Mammary epithelial cell (primary cell): ENCODE measurements around the gene NAT14.

ENCODE experiments used
- EZH2 ChIP-seq: IDR thresholded peaks from 2 replicates; pipeline ENCODE4 v1.6.1; 2012; ENCODE audit warnings: low read length, inconsistent platforms, borderline replicate concordance
- TF ChIP-seq, protein P1 (sequence below), 2 donors: IDR thresholded peaks in 1 of 2; conservative IDR thresholded peaks in 1 of 2; 2 replicates each; pipeline ENCODE4 v1.5.1; 2011 to 2012; ENCODE audit warnings: inconsistent platforms in 2 of 2, low read length in 2 of 2, mild to moderate bottlenecking in 2 of 2, control low read depth in 1 of 2, low read depth in 1 of 2; ENCODE audit not compliant: insufficient read depth in 1 of 2; ENCODE audit errors: extremely low read depth in 1 of 2

DNA sequence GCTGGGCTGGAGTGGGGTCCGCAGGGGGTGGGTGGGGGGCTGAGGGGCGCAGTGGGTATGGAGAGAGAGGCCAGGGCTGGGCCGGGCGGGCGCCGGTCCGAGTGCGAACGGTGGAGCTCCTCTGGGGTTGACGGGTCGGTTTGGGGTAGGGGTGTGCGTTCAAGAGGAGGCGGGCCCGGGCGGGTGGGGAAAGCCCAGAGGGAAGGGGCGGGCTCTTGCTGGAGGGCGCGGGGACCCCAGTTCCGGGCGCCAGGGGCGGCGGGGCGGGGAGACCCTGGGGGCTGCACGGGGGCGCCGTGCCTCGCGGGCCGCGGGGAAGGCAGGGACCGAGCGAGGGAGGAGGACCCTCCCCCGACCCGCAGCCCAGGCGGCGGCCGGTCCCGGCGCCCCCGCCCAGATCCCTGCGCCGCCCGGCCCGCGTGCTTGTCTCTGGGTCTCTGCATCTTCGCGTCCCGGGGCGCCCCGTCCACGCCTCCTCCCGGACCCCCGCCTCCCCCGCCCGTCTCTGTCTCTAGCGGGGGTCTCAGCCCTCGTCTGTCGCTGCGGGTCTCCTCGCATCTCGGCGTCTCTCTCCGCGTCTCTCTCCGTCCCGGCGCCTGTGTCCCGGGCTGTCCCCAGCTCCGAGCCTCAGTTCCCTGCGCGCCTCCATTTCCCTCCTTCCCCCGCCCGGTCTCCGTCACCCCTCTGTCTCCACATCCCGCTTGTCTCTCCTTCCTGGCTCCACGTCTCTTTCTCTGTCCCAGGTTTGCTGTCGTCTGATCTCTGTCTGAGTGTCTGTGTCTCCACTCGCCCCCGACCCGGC, 33.6 kb upstream of the NAT14 start:
- TF ChIP-seq, protein P1, sequence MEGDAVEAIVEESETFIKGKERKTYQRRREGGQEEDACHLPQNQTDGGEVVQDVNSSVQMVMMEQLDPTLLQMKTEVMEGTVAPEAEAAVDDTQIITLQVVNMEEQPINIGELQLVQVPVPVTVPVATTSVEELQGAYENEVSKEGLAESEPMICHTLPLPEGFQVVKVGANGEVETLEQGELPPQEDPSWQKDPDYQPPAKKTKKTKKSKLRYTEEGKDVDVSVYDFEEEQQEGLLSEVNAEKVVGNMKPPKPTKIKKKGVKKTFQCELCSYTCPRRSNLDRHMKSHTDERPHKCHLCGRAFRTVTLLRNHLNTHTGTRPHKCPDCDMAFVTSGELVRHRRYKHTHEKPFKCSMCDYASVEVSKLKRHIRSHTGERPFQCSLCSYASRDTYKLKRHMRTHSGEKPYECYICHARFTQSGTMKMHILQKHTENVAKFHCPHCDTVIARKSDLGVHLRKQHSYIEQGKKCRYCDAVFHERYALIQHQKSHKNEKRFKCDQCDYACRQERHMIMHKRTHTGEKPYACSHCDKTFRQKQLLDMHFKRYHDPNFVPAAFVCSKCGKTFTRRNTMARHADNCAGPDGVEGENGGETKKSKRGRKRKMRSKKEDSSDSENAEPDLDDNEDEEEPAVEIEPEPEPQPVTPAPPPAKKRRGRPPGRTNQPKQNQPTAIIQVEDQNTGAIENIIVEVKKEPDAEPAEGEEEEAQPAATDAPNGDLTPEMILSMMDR (conservative IDR thresholded peaks at IDR 0.05 in 1 of 2, IDR thresholded peaks at IDR 0.05 in 1 of 2; ENCODE audit: extremely low read depth in 1 of 2, insufficient read depth in 1 of 2, low read depth in 1 of 2, low read length in 2 of 2) = no peak
- peak; percentile 88 for TF ChIP-seq EZH2
